Stimulated activated CD8-positive, alpha-beta memory T cell treated with anti-CD3 and anti-CD28 coated beads, Interleukin-15, amount 100 ng/mL, for 48 hours (primary cell): ENCODE results near the gene WWOX.

Experiments
- DNase-seq, 2 donors: peaks; one replicate each; pipeline ENCODE4 v3.0.0-alpha.2; 2020; ENCODE audit warnings: low read depth in 2 of 2

The WWOX gene

DNA sequence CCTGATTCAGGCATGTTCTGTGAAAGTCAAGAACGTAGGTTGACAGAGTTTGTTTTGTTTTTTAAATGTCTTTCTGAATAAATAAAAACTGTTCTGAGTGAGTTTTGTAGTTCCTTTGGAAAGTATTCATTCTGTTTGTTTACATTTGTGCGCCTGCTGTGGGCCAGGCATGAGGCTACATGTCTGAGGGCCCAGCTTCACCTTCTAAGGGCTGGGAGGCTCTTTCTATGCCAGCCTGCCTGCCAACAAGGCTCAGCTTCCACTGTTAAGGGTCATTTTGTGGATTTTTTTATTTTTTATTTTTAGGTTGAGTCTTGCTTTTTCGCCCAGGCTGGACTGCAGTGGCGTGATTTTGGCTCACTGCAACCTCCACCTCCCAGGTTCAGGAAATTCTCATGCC, 6.1 kb downstream of the WWOX start:
- DNase-seq, result no peak

DNA sequence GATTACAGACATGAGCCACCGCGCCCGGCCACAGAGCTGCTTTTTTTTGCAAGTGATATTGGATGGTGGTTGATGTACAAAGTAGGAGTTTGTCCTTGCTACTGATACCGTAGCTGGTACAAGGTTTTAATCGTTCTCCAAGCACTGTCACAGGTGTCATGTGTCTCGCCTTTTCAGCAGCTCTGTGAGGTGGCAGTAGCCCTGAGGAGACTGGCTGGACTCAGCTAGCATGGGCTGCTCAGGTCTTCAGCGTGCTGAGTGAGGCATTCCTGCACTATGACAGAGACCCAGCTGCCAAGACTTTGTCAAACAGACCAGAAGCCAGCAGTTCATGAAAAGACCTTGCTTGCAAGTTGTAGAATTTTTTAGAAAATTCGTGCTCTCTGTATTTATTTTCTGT, 7.2 kb downstream of the WWOX start:
- no peak for DNase-seq

DNA sequence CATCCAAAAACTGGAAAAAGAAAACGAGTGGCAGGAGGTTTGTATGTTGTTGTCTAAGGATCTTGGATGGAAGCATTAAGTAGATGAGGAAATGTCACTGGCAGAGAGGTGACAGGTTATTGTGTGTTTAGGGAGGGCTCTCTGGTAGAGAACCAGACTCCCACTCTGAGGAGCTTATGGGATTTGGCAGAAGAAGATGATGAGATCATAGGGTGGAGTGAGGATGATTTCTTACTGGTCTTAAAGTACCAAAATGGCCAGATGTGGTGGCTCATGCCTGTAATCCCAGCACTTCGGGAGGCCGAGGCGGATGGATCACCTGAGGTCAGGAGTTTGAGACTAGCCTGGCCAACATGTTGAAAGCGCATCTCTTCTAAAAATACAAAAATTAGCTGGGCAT, 9.0 kb downstream of the WWOX start:
- no peak for DNase-seq

DNA sequence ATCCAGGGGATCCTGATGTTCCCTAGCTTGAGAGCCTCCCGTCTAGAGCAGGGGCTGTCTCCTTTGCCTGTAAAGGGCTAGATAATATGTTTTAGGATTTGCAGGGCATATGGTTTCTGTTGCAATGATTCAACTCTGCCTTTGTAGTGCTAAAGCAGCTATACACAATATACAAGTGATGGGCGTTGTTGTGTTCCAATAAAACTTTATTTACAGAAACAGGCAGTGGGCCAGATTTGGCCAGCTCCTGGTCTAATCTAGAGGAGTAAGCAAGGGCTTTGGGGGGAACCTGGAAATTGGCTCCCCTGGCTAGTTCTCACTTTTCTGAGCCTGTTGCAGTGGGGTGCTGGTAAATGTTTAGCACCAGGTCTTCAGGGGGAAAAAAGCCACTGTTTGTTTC, 13.8 kb downstream of the WWOX start:
- no peak for DNase-seq

DNA sequence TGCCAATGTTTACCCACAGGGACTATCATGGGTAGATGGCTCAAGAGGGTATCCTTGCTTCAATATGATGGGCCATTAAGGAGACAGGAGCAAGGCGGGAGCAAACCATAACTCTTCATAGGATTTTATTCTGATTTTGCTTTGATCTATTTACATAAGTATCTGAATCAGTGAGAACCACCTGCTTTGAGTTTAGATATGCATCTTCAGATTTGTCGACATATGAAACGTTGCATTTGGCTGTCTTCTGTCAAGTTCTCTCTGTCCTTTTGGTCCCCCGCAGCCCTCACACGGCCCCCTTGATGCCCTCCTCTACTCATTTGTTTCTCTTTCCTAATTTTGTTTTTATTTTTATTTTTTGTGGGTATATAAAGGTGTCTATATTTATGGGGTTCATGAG, 16.2 kb downstream of the WWOX start:
- DNase-seq, result no peak

DNA sequence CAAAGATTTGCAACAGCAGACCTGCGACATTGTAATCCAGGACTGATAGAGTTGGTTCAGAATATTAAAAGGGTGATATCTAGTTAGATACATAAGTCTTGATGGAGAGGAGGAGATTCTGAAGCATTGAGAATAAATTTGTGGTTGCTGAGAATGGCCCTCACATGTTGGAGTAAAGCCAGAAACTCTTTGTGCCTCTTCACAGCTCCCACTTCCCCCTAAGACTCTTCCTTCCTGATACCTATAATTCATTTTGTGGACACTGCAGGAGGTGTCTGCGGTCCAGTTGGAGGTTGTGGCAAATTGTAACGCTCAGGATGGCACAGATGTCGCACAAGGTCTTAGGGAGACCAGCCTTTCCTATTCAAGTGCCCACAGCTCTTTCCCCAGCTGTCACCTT, 17.5 kb downstream of the WWOX start:
- DNase-seq, result no peak

DNA sequence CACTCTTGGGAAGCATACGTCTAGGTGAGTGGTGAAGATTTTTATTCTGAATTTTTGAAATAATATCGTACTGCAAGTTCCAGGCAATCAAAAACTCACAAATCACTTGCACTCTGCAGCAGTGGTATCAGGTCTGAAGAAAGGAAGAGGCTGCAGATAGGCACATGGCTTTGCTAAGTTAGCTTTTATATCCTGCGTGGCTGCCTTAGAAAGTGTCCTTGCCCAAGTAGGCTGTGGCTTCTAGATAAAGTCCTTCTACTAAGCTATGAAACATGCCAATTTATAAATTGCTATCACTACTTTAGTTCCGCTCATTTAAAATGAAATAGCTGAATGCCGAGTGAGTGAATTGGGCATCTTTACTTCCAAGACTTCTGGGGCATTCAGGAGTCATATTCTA, 17.9 kb downstream of the WWOX start:
- DNase-seq, result no peak

DNA sequence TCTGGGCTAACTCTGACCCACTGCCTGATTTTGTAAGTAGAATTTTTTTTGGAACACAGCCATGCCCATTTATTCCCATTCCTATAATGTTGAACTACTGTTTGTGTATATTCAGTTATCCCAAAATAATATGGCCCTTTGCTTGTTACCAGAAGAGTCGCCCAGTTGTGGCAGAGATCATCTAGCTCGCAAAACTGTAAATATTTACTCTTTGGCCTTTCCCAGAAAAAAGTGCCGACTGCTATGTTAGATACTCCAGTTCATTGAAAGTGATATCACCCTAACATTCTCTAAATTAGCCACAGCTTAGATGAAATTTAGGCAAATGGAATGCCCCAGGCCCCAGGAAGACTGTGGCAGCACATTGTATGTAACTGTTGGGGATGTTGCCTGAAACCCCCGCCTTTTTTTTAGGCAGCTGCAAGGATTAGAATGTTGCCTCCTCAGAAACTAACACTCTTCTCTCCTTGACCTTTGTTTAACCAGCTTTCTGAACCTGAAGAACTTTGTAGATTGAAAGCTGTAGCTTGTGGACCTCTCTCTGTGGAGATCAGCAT, 19.1 kb downstream of the WWOX start:
- DNase-seq, result no peak

DNA sequence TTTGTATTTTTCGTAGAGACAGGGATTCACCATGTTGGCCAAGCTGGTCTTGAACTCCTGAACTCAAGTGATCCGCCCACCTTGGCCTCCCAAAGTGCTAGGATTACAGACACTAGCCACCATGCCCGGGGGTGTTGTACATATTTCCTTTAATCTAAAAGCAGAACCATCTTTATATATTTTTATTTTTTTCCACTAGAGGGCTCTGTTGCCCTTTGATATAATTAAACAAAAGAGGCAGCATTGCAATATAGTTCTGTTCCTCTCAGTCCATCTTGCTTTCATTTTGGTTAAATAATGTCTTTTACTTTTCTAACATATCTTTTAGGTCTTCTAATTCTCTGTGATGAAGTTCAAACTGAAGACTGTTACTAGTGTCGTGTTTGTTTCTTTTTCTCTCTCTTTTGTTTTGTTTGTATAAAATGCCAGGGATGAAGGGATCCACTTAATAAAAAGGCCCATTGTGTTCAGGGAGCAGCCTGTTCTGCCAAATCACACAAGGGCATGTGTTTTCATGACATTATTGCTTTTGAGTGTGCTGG, 23.4 kb downstream of the WWOX start:
- no peak for DNase-seq

DNA sequence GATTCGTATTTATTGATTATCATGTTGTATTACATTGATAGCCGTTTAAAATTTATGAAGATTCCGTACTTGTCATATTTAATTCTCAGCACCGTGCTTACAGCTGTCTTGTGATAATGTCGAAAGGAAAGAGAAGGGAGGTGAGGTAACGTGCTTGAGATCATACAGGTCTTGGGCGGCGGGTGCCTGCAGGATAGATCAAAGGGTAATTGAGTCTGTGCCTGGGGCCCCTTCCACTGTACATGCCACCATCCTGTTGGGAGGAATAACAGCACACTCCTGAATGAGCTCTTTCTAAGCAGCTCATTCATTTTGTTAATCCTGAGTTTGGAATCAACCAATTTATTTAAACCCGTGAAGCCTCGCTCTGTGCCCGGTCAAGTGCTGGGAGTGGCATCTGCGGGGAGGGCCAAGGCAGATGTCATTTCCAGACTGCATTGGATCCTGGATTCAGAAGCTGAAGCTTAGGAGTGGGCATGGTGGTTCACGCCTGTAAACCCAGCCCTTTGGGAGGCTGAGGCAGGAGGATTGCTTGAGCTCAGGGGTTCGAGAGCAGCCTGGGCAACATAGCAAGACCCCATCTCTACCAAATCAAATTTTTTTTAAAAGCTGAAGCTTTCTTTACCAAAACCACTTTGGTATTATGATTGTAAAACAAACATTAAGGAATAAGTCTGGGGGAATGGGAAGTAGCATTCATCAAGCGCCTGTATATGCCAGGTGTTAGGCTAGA, 25.8 kb downstream of the WWOX start:
- no peak for DNase-seq

DNA sequence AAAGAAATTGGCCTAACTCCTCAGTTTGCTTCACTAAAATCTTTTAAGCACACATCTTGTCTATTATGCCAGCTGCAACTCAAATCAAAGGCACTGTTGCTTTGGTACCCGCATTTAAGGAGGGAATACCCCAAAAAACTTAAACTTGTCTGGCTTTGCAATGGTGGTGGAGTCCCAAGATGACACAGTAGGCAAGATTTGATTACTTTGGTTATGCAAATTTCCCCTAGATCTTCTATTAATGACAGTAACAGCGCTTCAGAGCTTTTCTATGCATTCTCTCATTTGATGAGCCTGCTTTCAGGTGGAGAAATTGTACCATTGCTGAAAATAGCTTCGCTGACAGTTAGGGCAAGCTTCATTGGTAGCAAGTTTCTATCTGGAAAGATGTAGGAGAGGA, 27.2 kb downstream of the WWOX start:
- no peak for DNase-seq

DNA sequence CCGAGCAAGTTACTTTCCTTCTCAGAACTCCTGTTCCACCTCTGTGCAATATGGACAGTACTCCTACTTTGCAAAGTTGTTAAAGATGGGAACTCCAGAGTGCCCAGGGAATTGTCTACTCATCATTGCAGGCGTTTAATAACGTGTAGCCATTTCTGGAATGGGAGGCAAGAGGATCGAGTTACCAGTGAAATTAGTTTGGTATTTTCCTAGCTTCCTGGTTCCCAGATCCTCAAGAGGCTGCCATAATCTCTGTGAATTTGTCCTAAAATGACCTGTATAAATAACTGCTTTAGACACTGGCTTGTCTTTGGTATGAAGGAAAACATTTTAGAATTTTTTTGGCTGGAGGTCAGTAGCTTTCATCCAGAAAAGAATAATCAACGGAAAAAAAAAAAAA, 27.7 kb downstream of the WWOX start:
- DNase-seq, result no peak

DNA sequence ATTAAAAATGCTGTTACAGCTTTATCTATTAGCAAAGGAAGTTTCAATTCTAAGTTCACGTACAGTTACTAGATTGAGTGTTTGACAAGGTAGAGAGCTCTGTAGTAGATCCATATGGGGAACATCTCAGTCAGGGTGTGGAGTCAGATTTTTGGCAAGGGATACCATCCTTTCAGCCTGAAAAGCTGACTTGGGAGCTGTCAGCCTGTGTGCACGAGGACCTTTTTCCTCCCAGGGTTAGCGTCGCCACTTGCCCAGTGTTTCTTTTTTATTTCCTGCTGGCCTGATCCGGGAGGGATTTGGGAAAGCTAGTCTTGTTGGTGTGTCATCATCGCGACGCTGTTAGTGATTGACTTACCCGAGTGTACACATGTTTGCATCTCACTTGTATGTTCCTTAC, 29.5 kb downstream of the WWOX start:
- DNase-seq, result no peak

DNA sequence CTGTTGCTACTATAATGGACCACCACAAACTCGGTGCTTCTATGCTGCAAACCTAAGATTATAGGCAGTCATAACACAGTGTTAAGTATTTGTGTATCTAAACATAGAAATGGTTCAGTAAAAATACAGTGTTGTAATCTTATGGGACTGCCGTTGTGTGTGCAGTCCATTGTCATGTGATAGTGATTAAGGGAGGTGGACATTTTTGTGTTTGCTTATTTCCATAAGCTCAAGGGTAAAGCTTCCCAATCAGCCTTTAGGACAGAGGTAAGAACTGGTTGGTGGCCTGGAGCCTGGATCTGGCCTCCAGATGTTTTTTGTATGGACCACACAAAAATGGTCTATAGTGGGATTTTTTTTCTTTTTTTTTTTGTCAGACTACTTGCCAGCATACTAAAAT, 29.9 kb downstream of the WWOX start:
- no peak for DNase-seq

DNA sequence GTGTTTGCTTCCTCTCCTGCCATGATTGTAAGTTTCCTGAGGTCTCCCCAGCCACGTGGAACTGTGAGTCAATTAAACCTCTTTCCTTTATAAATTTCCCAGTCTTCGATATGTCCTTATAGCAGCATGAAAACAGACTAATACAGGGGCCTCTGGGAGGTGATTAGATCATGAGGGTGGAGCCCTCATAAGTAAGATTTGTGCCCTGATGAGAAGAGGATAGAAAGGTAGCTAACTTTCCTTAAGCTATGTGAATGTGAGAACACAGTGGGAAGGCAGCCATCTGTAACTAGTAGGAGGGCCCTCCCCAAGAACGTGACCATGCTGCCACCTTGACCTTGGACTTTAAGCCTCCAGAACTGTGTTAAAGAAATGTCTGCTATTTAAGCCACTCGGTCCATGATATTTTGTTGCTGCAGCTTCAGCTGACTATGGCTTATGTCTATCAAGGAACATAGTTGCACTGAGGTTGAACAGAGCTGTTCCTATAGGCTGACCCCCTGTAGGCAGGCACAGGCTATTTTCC, 30.7 kb downstream of the WWOX start:
- no peak for DNase-seq

DNA sequence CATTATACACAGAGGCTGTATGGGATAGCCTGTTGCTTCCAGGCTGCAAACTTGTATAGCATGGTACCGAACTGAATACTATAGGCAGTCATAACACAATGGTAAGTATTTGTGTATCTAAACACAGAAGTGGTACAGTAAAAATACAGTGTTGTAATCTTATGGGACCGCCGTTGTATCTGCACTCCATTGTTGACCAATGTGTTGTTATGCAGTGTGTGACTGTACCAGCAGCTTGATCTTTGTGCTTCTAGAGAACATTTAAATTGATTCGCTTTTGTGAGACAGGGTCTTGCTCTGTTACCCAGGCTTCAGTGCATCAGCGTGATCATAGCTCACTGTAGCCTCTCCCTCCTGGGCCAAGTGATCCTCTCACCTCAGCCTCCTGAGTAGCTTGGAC, 31.5 kb downstream of the WWOX start:
- DNase-seq, result no peak

DNA sequence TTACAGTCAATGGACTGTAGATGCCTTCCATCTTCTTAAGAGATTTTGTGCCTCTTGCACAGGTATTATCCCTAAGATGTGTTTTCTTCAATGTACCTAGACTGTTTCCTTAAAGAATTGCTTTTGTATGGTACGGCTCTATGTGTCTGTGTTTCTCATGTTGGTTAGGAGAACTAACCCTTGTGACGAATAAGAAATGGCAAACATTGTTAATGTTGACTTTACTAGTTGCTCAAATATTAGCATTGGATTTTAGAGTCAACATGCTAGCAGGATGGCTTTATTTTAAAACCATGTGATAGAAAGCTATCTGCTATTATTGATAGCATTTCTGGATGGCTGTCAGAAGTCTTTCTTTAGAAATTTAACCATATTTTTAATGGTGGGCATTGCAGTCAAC, 34.5 kb downstream of the WWOX start:
- DNase-seq, result no peak

DNA sequence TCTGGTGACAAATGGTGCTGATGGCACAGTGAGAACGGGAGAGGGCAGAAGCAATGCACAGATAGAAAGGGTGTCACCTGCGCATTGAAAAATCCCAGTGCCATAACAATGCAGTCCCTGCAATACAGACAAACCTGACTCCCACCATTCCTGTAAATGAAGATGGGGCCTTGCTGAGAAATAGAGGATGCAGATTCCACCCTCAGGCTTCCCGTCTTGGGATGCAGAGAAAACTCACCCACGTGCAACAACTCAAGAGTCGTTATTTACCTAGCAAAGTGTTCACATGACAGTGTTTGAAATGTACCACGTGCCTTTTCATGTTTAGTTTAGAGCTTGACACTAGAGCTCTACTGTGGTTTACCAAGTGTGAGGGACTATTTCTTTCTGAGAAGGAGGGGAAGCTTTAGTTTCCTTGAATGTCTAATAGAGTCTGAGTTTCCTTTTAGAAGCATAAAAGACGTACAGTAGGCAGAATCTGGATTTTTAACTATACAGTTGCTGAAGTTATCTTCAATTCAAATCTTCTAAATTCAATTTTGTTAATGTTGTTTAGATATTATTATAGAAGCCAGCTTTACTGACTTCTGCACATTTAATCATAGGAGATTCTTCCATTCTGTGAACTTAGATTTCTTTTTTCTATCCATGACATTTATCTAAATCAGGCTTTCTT, 35.6 kb downstream of the WWOX start:
- DNase-seq, result no peak

DNA sequence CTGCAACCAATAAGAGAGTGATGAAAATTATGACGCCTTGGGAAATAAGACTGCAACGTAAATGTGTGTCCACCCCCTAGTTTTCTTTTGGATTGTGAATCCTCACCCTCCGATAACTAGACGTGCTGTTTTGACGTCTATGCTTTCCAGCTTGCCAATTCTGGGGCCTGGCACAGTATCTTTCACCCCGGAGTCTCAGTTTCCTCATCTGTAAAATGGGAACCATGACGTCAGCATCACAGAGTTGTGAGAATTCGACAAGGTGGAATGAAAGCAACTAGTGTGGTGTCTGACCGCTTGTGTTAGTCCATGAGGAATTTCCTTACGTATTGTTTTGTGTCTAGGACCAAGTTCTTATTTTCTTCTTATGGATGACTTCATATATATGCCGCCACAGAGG, 37.7 kb downstream of the WWOX start:
- no peak for DNase-seq

DNA sequence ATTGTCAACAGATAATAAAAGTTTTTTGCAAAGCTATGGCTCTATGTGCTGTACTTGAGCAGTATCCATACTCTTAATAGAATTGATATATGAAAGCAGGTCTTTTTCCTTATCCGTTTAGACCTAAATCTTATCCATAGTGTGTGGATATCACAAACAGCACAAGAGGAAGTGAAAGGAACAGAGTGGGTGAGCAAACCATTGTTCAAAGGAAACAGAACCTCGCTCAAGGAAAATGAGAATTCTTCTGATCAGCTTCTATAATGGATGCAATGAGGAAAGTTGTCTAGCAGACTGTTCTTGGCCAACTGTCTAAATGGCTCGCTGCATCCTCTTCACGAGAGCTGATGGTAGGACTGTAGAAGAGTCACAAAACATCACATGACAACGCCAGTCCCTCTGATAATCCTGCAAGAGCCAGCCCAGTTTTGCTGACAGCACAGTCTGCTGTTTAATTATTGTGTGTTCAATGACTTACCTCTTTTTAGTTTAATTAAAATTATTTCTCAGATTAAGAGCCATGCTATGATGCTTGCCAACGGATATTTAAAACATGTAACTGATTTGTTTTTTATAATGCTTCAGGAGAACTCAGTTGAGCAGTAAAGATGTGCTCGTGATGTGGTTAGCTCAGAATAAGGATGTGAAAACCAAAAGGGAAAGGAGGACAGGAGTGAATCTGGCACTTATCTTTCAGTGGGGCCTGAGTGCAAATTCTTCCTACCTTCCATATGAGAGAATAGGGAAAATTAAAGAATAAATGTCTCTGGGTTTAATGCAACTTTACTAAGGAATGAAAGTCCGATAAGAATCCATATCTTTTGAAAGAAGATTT, 38.5 kb downstream of the WWOX start:
- no peak for DNase-seq

DNA sequence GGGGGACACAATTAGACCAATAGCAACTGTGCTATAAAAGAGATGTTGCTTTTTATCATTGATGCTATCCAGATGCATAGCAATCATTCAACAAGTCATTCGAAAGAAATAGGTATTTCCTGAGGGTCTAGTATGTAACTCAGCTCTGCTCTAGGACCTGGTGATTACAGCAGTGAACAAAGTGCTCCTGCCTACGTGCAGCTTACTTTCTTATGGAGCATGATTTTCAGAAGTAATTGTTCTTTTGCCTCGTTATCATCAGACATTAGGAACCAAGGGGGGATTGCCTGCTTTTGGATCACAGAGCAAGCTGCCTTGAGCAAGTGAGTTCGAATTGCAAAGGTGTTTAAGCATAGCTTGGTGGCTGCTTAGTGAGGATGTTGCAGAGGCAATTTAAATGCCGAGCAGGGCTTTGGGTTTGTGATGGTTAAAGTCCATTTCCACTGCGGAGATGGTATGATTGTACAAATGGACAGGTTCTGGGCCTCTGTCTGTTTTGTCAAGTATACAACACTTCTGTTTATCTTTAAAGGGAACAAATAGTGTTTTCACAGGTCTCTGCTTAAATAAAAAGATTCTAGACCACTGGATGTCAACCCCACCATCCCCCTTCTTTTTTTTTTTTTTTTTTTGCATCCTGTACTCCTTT, 41.5 kb downstream of the WWOX start:
- DNase-seq, result no peak

DNA sequence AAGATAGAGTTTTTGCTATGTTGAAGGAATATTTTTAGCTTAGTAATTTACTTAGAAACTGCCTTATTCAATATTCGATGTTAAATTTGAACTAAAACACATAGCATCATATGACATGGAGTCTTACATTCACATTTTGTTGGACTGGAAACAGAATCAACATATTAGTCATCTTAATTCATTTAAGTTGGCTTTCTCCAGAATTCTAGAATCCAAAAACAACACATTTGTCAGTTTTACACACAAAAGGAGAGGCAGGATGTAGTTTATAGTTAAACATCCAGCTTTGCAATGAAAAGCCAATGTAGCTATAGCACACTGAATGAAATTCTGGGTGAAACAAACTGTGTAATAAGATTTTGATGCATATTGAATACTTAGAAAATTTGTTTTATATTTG, 43.3 kb downstream of the WWOX start:
- no peak for DNase-seq
